Skin of body (tissue), 2 donors: ENCODE results near the gene MSI2. TPM values are rescaled to one million over a fixed set of nuclear protein-coding genes. Genes with fewer than 3 reads are reported as not detected.
A peak's percentile ranks its signal among the peaks of the same experiment; 100 is the strongest.
"Not testable (repeated sequence)": the region's sequence is repeated elsewhere in the genome, so short reads cannot be mapped to it uniquely, and the experiment has no call there.

Experiments
- DNase-seq: peaks from one replicate; lab custom pipeline; 2025; lab: John Stamatoyannopoulos, UW
- total RNA-seq: library from RNA; depleted of rRNA; stranded (reverse); fragments of >200 nt; gene quantifications from one replicate; pipeline ENCODE4 v1.2.3, GENCODE V29; 2014

The MSI2 gene
- total RNA-seq, 1 donor from 2014 or later: 22.9 TPM

DNA sequence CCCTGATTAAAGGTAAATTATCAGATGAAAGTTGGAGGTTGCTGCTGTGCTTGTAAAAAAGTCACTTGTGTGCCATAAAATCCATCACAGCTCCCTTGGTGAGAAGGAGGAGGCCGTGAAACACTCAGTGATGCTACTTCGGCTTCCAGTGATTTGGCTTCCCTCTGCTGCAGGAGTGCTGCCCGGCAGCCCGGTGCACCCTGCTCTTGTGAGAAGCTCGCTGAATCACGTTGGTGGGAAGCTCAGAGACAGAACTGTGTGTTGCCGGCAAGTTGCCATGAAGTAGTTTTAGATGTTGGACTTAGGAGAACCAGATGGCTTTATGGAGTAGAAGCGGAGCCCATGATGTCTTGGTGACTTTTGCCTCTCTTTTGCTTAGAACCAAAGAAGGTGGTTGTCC, 33.3 kb downstream of the MSI2 start:
- DNase-seq: no peak

DNA sequence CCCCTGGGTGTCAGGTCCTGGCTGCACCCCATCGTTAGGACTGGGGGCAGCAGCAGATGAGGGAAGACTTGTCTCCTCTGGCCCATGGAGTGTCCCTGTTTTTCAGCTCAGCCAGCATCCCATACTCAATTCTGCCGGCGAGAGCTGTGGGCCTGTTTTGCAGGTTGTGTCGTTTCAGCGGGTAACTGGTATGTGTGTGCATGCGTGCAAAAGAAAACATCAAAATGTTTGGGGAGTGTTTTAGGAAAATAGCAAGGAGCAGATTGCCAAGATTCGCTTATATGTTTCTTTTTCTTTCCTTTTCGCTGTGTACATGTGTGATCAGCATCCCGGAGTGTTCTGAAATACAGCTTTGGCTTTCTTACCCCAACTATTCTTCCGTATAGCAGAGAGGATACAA, 34.7 kb downstream of the MSI2 start:
- no peak for DNase-seq

DNA sequence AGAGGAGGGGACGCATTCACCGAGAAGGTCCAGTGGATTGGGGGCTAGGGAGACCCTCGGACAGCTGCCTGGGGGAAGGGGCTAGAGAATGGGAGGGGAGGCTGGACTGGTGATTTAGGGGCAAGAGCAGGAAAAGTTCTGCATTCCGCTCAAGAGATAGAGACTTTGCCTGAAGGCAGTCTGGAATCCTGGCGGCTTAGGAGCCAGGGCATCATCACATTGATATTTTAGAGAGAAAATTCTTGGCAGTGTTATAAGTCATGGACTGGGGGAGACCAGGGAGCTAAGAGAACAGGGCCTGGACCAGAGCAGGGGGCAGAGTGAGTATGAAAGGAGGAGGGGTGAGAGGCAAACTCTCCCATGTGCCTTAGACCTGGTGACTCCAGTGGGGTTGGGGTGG, 35.8 kb downstream of the MSI2 start:
- DNase-seq: no peak

DNA sequence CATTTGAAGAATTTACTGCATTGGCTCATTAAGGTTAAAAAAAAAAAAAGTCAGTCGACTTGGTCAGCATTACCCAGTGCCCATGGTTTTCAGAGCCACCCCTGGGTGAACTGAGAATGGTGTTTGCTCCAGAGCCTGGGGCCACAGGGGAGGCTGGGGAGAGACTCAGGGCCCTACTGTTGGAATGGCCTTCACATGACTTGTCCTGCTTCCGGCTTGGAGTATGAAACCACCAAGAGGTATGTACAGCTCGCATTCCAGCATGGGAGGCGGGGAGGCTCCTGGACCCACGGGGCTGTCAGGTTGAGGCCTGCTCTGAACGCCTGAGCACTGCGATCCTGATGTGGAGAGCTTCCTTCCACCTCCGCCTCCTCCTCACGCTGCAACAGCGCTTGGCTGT, 36.8 kb downstream of the MSI2 start:
- no peak for DNase-seq

DNA sequence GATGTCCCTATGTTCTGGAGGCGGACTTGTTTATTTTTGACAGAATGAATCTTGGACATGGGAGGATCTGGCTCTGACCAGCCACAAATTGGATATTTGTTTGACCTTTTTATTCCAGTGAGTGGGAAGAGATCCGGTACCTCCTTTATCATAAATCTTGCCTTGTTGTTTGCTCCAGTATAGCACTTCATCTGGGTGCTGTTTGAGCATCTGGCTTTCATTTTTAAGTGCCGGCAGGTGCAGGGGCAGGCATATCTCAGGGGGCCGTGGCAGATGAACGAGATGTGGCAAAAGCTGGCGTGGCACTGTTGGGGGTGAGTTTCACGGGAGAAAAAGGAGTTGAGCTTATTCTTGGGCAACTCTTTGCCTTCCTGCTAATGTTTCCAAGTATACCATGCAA, 37.8 kb downstream of the MSI2 start:
- no peak for DNase-seq

DNA sequence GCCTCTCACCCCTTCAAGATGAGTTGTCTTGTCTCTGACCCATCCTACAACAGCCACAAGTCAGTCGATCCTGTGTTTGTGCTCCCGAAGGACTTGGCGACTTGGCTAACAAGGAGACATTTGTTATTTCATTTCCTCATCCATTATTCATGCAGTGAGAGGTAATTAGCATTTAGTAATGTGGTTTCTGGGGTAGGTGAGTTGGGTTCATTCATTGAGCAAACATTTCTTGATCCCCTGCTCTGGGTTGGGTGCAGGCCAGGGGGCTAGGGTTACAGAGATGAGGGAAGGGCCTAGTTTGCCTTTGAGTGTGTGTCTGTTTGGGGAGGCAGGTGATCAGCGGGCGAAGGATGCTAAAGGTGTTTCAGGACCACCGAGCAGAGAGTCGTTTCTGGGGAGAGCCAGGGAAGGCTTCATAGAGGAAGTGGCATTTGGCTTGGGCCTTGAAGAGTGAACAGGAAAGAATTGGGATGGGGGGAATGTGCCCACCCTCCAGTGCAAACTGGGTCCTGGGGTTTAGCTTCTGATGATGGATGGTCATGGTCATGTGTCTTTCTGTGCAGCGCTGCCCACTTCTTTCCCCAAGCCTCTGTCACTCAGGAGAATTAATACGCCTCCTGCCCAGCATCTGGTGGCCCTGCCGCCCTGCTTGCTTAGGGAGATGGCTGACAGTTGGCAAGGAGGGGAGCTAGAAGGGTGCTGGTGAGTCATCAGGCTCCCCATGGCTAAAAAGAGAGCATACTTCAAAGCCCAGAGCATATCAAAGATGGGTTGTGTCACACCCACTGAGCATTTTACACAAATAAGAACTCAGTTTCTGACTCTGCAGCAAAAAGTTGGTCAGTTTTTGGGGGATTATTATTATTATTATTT, 38.5 kb downstream of the MSI2 start:
- DNase-seq: no peak

DNA sequence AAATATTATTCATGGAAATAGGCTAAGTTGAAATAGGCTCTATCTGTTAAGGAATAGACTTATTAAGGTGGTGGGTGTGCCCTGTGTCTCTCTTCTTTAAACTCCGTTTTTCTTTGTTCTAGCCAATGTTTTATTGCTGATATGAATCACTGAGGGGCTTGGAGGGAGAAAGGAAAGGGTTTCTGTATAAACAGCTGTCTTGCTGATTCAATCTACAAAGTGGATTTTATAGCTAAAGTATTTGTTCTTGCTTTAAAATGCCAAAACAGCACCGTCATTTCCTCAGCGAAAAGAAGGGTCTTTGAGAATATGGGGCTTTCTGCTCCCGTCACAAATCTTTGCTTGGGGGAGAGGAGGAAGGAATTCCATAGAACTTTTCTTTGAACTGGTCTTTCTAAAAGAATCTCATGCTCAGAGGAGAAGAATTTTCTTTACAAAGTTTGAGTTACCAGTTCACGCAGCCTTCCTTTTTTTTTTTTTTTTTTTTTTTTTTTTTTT, 39.3 kb downstream of the MSI2 start:
- DNase-seq: peak; percentile 12

DNA sequence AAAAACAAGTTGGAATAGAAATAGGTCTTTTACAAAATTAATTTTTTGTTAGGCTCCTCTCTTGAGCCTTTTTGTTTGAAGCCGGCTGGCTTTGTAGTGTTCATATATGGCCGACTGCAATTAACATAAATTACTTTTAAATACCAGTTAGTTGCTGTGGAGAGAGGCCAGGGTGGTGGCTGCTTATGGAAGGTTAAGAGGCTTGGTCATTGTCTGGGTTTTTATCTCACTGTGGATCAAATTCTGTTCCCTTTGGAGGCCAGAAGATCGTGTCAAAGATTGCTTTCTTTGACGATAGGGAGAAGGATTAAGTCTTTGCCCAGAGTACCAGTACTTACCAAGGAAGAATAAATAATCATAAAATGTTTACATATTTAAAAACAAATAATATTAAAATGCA, 39.9 kb downstream of the MSI2 start:
- DNase-seq: no peak

DNA sequence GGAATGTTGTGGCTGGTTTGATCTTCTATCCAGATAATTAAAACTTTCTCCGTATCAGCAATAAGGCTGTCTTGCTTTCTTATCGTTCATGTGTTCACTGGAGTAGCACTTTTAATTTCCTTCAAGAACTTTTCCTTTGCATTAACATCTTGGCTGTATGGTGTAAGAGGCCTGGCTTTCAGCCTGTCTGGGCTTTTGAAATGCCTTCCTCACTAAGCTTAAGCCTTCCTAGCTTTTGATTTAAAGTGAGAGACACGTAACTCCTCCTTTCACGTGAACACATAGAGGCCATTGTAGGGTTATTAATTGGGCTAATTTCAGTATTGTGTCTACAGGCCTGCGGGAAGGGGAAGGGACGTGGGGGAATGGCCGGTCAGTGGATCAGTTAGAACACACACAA, 42.9 kb downstream of the MSI2 start:
- DNase-seq: no peak

DNA sequence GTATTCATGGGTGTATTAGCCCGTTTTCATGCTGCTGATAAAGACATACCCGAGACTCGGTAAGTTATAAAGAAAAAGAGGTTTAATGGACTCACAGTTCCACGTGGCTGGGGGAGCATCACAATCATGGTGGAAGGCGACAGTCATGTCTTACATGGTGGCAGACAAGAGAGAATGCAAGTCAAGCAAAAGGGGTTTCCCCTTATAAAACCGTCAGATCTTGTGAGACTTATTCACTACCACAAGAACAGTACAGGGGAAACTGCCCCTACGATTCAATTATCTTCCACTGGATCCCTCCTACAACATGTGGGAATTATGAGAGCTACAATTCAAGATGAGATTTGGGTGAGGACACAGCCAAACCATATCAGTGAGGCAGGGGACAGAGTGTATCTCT, 44.3 kb downstream of the MSI2 start:
- not testable (repeated sequence) for DNase-seq

DNA sequence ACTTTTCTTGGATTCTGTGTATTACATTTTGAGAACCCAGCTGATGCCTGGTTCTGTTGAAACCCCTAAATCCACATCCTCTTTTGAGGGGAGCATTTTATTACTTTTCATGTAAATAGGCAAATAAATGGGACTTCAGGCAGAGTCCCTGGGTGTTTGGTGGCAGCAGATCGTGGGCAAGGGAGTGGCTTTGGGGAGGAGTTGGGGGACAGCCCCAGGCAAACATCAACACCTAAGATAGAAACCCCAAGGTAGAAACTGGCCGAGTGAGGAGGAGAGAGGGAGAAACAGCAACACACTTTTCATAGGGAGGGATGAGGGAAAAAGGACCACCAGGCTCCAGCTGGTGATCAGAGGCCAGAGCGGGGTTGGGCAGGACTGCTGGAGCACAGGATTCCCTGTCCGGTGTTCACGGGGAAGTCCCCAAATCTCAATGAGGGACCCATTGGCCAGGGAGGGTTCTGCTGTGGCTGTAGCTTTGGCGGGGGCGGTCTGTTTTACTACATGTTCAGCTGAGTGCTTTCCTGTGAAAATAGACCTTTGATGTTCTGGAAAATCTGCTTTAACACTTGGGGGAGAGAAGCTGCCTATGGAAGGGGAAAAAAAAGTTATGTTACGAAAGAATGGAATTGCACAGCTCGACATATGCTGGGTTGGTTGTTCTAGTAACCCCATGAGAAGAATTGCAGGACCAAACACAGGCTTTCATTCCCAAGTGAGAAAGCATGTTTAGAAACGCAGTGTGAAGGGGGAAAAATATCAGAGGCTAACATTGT, 46.6 kb downstream of the MSI2 start:
- no peak for DNase-seq

DNA sequence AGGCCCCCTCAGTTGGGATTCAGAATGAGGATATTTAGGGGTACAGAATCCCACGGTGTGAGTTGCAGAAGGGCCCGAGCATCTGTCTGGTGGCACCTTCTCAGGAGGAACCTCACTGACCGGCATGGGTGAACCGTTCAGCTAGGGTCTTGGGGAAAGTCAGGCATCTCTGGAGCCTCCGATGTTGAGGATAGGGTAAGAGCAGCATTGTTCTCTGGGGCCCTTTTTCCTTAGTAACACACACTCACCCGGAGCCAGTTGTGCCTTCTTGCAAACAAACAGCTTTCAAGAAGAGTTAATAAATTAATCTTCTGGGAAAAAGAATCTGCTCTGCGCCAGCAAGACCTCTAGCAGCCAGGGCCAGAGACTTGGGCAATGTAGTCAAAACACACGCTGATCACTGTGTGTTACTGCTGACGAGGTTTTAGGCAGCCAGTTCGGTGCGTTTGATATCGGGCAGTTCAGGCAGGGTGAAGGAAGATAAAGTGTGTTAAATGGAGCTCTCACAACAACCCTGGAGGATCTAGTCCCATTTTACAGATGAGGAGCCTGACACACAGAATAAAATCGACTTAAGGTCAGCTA, 48.9 kb downstream of the MSI2 start:
- DNase-seq: no peak

DNA sequence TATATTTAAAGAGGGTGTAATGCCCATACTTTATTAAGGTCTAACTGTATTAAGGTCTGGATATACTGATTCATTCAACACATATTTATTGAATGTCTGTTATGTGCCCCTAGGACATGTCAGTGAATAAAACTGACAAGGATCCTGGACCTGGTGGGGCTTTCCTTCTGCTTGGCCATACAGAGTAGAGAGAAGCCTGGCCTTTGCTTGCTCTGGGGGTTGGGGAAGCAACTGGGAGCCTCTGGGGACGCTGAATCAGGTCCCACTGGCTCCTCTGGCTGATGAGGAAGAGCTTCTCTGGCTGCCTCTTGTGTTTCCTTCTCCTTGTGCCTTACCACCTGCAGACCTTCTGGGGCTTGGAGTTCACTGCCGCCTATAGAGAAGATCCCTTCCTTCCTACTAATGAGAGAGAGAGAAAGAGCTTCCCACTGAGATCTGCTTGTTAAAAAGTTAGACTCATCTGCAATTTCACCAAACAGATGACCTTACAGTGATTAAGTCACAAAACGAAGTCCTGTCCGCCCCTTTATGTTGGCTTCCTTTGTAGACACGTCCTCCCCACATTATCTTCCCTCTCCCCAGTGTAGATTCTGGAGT, 49.7 kb downstream of the MSI2 start:
- DNase-seq: no peak

DNA sequence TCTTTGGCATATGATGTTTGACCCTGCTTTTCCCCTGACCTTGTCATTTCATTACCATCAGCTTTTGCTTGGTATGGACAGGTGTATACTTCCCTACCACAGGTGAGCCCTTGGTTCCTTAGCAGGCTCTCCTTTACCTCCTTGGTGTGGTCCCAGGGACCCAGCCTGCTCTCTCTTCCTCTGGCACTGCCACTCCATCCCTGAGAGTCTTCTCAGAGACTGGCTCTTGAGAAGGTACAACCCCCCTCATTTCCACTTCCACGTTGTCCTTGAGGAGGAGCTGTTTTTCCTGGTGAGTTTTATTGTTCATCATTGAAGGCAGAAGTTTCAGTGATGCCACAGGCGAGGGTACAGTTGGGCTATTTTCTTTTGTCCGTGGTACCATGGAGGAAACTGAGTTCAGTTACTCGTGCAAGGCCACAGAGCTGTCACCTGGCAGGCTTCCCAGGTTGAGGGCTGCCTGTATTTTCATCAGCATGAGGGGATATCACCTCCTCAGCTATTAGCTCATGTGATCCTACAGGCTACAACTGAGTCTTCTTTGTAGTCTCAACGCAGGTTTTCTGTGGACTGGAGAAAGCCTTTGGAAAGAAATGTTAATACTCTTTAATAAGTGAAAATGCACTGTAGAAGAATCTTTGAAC, 52.3 kb downstream of the MSI2 start:
- no peak for DNase-seq

DNA sequence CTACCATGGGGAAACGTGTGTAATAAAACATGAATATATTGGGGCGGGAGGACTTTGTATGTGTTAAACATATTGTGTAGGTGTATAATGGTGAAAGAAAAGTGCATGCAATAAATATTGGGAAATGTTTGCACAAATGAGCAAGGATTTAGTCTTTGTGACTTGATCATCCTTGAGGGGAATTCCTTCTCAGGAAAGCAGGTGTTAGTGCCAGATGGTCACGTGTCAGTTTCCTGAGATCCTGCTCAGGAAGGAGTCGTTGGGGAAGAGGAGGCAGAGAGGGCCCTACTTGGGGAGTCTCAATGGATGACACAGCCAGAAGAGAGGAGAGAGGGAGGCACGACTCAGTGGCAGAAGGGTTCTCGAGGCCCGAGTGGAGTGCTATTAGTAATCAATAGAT, 53.2 kb downstream of the MSI2 start:
- DNase-seq: no peak

DNA sequence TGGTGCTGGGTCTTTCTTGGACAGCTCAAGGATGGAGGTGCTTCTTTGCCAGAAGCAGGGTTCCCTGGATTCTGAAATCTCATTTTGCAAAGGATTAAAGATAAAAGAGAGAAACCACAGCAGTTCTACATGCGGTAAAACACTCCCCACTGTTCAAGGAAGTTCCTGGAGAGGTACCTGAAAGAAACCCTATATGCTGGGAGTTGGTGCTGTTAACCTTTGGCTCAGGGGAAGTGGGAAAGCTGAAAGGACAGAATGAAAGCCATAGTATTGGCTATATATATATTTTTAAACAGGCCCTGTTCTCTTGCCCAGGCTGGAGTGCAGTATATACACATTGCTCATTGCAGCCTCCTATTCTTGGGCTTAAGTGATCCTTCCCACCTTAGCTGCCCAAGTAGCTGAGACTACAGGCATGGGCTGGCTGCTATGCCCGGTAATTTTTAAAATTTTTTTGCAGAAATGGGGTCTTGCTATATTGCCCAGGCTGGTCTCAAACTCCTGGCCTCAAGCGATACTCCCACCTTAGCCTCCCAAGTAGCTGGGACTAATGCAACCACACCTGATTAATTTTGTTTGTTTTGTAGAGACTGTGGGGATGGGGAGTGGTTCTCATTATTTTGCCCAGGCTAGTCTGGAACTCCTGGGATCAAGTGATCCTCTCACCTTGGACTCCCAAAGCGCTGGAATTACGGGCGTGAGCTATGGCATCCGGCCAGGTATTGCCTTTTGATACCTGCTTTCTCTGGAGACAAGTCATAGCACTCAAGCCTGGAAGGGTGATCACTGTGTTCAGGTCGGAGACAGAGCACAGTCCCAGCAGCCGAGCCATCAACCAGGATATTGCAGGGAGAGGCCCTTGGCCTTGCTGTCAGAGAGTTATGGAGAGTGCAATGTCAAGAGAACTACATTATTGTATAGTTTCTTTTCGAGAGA, 55.2 kb downstream of the MSI2 start:
- DNase-seq: no peak

DNA sequence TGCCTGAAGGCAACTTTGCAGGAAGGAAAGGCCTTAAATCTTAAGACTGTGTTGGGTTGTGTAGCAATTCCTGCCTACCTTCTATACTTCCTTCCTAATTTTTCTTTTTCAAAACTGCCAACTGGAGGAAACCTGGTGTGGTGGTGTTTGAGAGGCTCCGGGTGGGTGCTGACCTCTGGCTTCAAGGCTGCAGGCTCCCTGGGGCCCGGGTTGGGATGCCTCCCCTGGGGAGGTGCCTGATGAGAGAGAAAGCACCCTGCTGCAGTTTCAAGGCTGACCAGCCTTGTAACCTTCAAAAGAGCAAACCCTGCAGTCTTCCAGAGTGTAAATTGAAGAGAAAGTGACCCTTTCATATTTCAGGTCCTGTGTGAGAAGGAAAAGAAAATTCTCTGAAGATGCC, 55.9 kb downstream of the MSI2 start:
- DNase-seq: no peak

DNA sequence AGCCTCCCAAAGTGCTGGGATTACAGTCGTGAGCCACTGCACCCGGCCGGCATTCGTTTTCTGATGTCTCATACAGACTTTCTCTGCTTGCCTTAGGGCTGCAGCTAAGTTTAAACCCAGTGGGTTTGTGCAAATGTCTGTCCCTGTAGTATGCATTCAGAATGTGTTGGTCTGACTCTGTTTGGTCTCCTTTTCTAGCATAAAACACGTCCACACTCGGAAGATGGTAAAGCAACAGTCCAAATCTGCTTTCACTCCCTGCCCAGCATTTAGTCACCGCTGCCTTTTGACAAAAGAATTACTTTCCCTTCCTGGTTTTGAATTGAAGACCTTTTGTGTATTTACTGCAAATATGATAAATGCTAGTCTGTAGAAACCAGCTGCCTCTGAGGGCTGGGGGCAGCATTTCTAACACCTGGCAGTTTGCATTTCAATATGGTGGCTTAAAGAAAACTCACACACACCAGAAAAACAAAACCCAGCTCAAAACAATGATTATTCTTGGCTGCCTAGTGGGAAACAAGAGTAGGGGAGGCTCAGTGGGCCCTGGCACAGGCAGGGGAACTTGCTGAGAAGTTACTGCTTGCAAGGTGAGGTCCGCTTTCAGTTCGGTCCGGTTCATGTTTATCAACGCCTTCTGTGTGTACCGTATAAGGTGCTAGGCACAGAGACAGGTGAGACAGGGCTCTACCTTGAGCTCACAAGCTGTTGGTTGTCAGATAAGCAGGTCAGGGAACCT, 56.9 kb downstream of the MSI2 start:
- DNase-seq: no peak
